Measurements from ENCODE around the gene NDUFAF8. TPM values are rescaled to one million over a fixed set of nuclear protein-coding genes. Genes with fewer than 3 reads are reported as not detected.

The NDUFAF8 gene
- polyA plus RNA-seq, 1 experiment = 181 TPM

DNA sequence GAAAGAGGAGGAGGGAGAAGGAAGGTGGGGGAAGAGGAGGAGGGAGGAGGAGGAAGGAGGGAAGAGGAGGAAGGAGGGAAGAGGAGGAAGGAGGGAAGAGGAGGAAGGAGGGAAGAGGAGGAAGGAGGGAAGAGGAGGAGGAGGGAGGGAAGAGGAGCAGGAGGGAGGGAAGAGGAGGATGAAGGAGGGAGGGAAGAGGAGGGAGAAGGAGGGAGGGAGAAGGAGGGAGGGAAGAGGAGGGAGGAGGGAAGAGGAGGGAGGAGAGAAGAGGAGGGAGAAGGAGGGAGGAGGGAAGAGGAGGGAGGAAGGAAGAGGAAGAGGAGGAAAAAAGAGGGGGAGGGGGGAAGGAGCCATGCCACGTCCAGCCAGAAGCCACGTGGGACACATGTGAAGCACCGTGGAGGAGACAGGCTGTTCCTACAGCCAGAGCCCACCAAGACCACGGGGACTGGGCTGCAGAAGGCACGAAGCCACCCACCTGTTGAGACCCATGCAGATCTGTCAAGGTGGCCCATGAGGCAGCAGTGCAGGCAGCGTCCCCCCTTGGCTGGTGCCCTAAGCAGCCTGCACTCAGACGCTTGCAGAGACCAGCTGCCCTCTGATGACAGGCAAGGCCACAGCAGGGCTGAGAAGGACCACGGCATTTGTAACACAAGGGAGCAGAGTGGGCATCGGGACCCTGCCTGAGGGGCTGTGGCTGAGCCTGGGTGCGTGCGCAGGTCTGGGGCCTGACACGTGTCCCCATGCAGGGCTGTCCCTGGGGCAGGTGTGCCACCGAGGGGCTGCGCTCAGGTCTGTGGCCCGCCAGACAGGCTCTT lies 10.3 kb downstream of the NDUFAF8 start:
- H3K4me3 ChIP-seq (ENCODE audit: low read depth, low read length) = no peak overlapping the region
- ChIA-PET CTCF (no interaction called here), POLR2A (no interaction called here)
- H3K9me3 ChIP-seq (ENCODE audit: control insufficient read depth, insufficient read depth, low read length) = peaks cover 8% of the 10 kb centered on the region; the same call in 1 of the 2 replicates
- TF ChIP-seq, protein P1, sequence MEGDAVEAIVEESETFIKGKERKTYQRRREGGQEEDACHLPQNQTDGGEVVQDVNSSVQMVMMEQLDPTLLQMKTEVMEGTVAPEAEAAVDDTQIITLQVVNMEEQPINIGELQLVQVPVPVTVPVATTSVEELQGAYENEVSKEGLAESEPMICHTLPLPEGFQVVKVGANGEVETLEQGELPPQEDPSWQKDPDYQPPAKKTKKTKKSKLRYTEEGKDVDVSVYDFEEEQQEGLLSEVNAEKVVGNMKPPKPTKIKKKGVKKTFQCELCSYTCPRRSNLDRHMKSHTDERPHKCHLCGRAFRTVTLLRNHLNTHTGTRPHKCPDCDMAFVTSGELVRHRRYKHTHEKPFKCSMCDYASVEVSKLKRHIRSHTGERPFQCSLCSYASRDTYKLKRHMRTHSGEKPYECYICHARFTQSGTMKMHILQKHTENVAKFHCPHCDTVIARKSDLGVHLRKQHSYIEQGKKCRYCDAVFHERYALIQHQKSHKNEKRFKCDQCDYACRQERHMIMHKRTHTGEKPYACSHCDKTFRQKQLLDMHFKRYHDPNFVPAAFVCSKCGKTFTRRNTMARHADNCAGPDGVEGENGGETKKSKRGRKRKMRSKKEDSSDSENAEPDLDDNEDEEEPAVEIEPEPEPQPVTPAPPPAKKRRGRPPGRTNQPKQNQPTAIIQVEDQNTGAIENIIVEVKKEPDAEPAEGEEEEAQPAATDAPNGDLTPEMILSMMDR (IDR thresholded peaks at IDR 0.05; ENCODE audit: low read depth, low read length) = no peak
- H3K27me3 ChIP-seq (ENCODE audit: control insufficient read depth, insufficient read depth, low read length) = no peaks in the 10 kb centered on the region
- H3K27ac ChIP-seq (ENCODE audit: low read depth, low read length) = no peak overlapping the region
- DNase-seq (ENCODE audit: low read depth, low spot score) = no peak

DNA sequence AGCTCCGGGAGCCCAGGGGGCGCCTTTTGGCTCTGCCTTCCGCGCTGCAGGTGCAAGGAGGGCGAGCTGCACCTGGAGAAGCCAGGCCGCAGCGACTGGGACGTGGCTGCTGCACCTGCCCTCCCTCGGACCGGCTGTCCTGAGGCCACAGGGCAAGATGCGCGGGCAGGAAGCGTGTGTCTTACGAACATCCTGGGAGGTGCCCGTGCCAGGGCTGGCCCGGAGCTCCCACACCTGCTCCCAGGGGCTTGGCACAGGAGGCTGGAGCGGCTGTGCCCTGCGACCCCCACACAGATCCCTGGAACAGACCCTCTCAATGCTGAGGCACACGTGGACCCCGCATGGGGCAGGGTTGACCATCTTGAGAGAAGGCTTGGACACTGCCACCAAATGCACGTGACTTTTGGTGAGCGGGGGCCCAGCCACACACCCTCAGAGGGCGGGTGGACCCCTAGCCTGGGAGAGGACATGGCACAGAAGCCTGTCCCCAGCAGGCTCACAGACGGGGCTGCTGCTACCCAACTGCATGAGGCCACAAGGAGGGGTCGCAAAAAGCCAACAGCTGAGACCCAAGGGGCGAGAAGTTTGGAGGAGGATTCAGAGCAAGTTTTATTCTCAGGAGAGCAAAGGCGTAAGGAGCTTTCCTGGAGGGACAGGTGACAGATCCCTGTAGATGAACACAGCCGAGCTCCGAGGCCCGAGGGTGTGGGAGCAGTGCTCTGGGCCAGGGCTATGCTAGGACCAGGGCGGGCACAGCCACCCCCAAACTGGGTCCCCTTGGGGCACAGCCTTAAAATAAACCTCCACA lies 11.4 kb downstream of the NDUFAF8 start:
- Histone ChIP-seq H3K4me3 (ENCODE audit: low read depth, low read length) (no peak overlapping the region), H3K27me3 (ENCODE audit: control insufficient read depth, insufficient read depth, low read length) (no peaks in the 10 kb centered on the region), H3K9me3 (ENCODE audit: control insufficient read depth, insufficient read depth, low read length) (peaks cover 8% of the 10 kb centered on the region; the same call in 1 of the 2 replicates), H3K27ac (ENCODE audit: low read depth, low read length) (no peak overlapping the region)
- CTCF ChIA-PET = no interaction called here
- no peak for DNase-seq (ENCODE audit: low read depth, low spot score)
- TF ChIP-seq, protein P1 (IDR thresholded peaks at IDR 0.05; ENCODE audit: low read depth, low read length) = no peak
- POLR2A ChIA-PET = no interaction called here

DNA sequence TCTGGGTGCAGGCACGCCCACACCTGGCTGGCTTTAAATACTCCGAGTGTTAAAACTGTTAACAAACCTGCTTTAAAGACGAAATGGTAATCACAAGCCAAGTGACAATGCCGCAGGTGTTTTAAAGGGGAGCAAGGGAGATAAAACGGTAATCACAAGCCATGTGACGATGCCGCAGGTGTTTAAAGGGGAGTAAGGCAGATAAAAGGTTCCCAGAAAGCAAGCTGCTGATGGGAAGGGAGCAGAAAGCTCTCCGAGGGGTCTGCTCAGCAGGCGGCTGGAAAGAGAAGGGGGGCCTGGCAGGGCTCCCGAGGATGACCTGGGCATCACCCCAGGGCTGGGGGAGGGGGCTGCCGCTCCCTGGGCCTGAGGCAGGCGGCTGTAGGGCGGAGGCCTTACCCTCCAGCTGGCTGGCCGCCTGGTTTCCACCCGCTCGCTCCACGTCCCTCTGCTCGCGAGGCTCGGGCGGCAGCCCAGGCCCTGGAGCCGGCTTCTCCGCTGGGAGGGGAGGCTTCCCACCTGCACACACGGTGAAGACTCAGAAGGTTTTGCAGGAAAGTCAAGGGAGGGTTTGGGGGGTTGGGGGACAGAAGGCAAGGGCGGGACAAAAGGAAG lies 12.1 kb downstream of the NDUFAF8 start:
- H3K9me3 ChIP-seq (ENCODE audit: control insufficient read depth, insufficient read depth, low read length) = peaks cover 8% of the 10 kb centered on the region; the same call in 1 of the 2 replicates
- TF ChIP-seq, protein P1 (IDR thresholded peaks at IDR 0.05; ENCODE audit: low read depth, low read length) = no peak
- POLR2A ChIA-PET = no interaction called here
- CTCF ChIA-PET = interaction anchor here (0.5 kb wide), 1 partner anchor 246 kb away, joined by 3 read pairs; no protein-coding TSS in a partner anchor
- no peak for DNase-seq (ENCODE audit: low read depth, low spot score)
- H3K27me3 ChIP-seq (ENCODE audit: control insufficient read depth, insufficient read depth, low read length) = no peaks in the 10 kb centered on the region
- H3K27ac ChIP-seq (ENCODE audit: low read depth, low read length) = no peak overlapping the region
- no peak overlapping the region for H3K4me3 ChIP-seq (ENCODE audit: low read depth, low read length)

DNA sequence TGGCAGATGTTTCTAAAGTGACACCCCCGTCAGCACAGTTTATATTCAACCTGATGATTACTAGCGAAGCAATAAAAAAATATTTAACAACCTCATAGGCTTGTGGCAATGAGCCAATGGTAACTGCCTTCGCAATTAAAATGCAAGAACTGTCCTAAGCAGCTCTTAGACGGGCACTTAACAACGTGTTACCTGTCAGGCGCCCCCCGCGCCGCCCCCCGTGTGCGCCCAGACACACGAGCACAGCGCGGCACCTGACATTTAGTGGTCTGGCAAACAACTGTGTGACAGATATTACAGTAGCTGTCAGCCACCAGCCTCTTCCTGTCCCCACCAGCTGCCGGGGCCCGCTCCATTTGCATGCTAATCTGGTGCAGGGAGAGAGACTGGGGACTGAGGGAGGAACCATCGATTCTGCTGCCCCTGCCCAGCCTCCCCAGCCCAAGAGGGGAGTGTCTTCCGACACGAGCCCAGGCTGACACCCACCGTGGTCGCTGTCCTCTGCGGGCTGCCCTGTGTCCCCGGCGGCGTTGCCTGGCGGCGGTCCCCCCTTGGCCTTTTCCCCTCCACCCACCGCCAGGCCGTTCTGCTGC lies 12.7 kb downstream of the NDUFAF8 start:
- Histone ChIP-seq H3K9me3 (ENCODE audit: control insufficient read depth, insufficient read depth, low read length) (peaks cover 8% of the 10 kb centered on the region; the same call in 1 of the 2 replicates), H3K4me3 (ENCODE audit: low read depth, low read length) (no peak overlapping the region), H3K27ac (ENCODE audit: low read depth, low read length) (no peak overlapping the region), H3K27me3 (ENCODE audit: control insufficient read depth, insufficient read depth, low read length) (no peaks in the 10 kb centered on the region)
- DNase-seq (ENCODE audit: low read depth, low spot score) = no peak
- POLR2A ChIA-PET = interaction anchor here (0.5 kb wide), 1 partner anchor 285 kb away, joined by 3 read pairs; no protein-coding TSS in a partner anchor
- CTCF ChIA-PET = interaction anchor here (0.5 kb wide), 1 partner anchor 246 kb away, joined by 3 read pairs; no protein-coding TSS in a partner anchor
- TF ChIP-seq, protein P1 (IDR thresholded peaks at IDR 0.05; ENCODE audit: low read depth, low read length) = no peak
